ENCODE results near the gene TANGO6.

The TANGO6 gene

DNA sequence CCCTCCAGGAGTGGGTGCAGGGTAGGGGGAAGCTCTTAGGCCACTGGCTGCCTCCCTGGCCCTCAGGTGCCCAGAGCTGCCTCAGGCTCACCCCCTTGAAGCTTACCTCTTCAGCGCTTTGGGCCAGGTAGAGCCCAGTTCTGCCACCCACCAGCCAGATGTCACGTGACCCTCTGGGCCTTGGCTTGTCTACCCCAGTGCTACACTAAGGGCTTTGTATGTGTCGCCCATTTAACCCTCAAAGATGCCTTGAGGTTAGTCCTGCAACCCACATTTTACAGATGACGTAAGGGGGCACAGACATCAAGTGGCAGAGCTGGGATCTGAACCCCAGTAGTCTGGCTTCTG is 265.5 kb downstream of the TANGO6 start:
- no peaks in the 10 kb centered on the region for H3K9me2 ChIP-seq (replicated peaks; ENCODE audit: insufficient read depth, low read length)
- no peak for DNase-seq
- no peaks in the 10 kb centered on the region for H3F3A ChIP-seq (ENCODE audit: insufficient read depth, low read length)
- TF ChIP-seq, protein P1, sequence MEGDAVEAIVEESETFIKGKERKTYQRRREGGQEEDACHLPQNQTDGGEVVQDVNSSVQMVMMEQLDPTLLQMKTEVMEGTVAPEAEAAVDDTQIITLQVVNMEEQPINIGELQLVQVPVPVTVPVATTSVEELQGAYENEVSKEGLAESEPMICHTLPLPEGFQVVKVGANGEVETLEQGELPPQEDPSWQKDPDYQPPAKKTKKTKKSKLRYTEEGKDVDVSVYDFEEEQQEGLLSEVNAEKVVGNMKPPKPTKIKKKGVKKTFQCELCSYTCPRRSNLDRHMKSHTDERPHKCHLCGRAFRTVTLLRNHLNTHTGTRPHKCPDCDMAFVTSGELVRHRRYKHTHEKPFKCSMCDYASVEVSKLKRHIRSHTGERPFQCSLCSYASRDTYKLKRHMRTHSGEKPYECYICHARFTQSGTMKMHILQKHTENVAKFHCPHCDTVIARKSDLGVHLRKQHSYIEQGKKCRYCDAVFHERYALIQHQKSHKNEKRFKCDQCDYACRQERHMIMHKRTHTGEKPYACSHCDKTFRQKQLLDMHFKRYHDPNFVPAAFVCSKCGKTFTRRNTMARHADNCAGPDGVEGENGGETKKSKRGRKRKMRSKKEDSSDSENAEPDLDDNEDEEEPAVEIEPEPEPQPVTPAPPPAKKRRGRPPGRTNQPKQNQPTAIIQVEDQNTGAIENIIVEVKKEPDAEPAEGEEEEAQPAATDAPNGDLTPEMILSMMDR (IDR thresholded peaks at IDR 0.05; ENCODE audit: low read length) = no peak
- TF ChIP-seq EZH2 (optimal IDR thresholded peaks at IDR 0.05; ENCODE audit: low read depth, low read length) = no peak
- TF ChIP-seq EZH2phosphoT487 (IDR thresholded peaks at IDR 0.05; ENCODE audit: low read length) = no peak
- no peaks in the 10 kb centered on the region for H3K9me3 ChIP-seq (replicated peaks; ENCODE audit: insufficient read depth, low read length)
- no peaks in the 10 kb centered on the region for H4K20me1 ChIP-seq (ENCODE audit: insufficient read depth, low read length)
- H3K4me2 ChIP-seq (ENCODE audit: low read depth, low read length) = no peak overlapping the region
- no peaks in the 10 kb centered on the region for H3K27me3 ChIP-seq (replicated peaks; ENCODE audit: insufficient read depth, low read length)
- H3K4me1 ChIP-seq (ENCODE audit: low read length) = no peaks in the 10 kb centered on the region
- H2AFZ ChIP-seq (ENCODE audit: low read length) = no peak overlapping the region
- no peak overlapping the region for H3K27ac ChIP-seq (ENCODE audit: low read length)
- H3K79me2 ChIP-seq (ENCODE audit: low read length) = no peaks in the 10 kb centered on the region
- no peak overlapping the region for H3K4me3 ChIP-seq (ENCODE audit: low read length)
- no peak overlapping the region for H3K9ac ChIP-seq (ENCODE audit: low read length)
- no peaks in the 10 kb centered on the region for H3K36me3 ChIP-seq (replicated peaks; ENCODE audit: insufficient read depth, low read length)

DNA sequence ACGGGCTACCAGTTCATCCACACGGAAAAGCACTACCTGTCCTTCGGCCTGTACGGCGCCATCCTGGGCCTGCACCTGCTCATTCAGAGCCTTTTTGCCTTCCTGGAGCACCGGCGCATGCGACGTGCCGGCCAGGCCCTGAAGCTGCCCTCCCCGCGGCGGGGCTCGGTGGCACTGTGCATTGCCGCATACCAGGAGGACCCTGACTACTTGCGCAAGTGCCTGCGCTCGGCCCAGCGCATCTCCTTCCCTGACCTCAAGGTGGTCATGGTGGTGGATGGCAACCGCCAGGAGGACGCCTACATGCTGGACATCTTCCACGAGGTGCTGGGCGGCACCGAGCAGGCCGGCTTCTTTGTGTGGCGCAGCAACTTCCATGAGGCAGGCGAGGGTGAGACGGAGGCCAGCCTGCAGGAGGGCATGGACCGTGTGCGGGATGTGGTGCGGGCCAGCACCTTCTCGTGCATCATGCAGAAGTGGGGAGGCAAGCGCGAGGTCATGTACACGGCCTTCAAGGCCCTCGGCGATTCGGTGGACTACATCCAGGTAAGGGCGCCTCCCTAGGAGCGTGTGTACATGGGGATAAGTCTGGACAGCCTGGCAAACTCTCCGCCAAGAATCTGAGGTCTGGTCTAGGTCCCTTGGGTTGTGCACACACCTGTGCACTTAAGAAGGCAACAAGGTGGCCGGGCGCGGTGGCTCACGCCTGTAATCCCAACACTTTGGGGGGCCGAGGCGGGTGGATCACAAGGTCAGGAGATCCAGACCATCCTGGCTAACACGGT is 266.3 kb downstream of the TANGO6 start:
- Histone ChIP-seq H3K27me3 (replicated peaks; ENCODE audit: insufficient read depth, low read length) (no peaks in the 10 kb centered on the region), H3K9me3 (replicated peaks; ENCODE audit: insufficient read depth, low read length) (no peaks in the 10 kb centered on the region), H3K36me3 (replicated peaks; ENCODE audit: insufficient read depth, low read length) (no peaks in the 10 kb centered on the region), H3K4me3 (ENCODE audit: low read length) (no peak overlapping the region), H3K9me2 (replicated peaks; ENCODE audit: insufficient read depth, low read length) (no peaks in the 10 kb centered on the region), H3F3A (ENCODE audit: insufficient read depth, low read length) (no peaks in the 10 kb centered on the region), H3K4me1 (ENCODE audit: low read length) (no peaks in the 10 kb centered on the region), H3K27ac (ENCODE audit: low read length) (no peak overlapping the region), H3K79me2 (ENCODE audit: low read length) (no peaks in the 10 kb centered on the region), H3K4me2 (ENCODE audit: low read depth, low read length) (no peak overlapping the region), H4K20me1 (ENCODE audit: insufficient read depth, low read length) (no peaks in the 10 kb centered on the region), H2AFZ (ENCODE audit: low read length) (no peak overlapping the region), H3K9ac (ENCODE audit: low read length) (no peak overlapping the region)
- TF ChIP-seq EZH2phosphoT487 (IDR thresholded peaks at IDR 0.05; ENCODE audit: low read length) = no peak
- no peak for TF ChIP-seq EZH2 (optimal IDR thresholded peaks at IDR 0.05; ENCODE audit: low read depth, low read length)
- TF ChIP-seq, protein P1 (IDR thresholded peaks at IDR 0.05; ENCODE audit: low read length) = no peak
- DNase-seq = no peak

DNA sequence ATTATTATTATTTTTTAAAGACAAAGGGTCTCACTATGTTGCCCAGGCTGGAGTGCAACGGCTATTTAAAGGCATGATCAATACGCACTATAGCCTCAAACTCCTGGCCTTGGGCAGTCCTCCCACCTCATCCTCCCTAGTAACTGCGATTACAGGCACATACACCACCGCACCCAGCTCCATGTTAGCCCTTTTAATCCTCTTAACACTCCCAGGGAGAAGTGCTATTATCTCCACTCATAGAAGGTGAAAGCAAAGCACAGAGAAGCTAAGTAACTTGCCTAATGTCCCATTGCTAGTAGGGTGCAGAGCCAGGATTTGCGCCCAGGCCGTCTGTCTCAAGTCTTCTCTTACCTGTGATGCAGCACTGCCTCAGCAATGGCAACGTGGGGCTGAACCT is 267.1 kb downstream of the TANGO6 start:
- Histone ChIP-seq H3K9me2 (replicated peaks; ENCODE audit: insufficient read depth, low read length) (no peaks in the 10 kb centered on the region), H3K9me3 (replicated peaks; ENCODE audit: insufficient read depth, low read length) (no peaks in the 10 kb centered on the region), H3K4me3 (ENCODE audit: low read length) (no peak overlapping the region), H3F3A (ENCODE audit: insufficient read depth, low read length) (no peaks in the 10 kb centered on the region), H3K79me2 (ENCODE audit: low read length) (no peaks in the 10 kb centered on the region), H3K27me3 (replicated peaks; ENCODE audit: insufficient read depth, low read length) (no peaks in the 10 kb centered on the region), H3K4me2 (ENCODE audit: low read depth, low read length) (no peak overlapping the region), H4K20me1 (ENCODE audit: insufficient read depth, low read length) (no peaks in the 10 kb centered on the region), H3K9ac (ENCODE audit: low read length) (no peak overlapping the region), H3K4me1 (ENCODE audit: low read length) (no peaks in the 10 kb centered on the region), H3K36me3 (replicated peaks; ENCODE audit: insufficient read depth, low read length) (no peaks in the 10 kb centered on the region), H3K27ac (ENCODE audit: low read length) (no peak overlapping the region), H2AFZ (ENCODE audit: low read length) (no peak overlapping the region)
- DNase-seq = no peak
- no peak for TF ChIP-seq EZH2 (optimal IDR thresholded peaks at IDR 0.05; ENCODE audit: low read depth, low read length)
- TF ChIP-seq EZH2phosphoT487 (IDR thresholded peaks at IDR 0.05; ENCODE audit: low read length) = no peak
- TF ChIP-seq, protein P1 (IDR thresholded peaks at IDR 0.05; ENCODE audit: low read length) = no peak

Measured in MM.1S (cell line).